HG03460 (cell line): Measurements from ENCODE around the gene AZIN2.
A peak's percentile ranks its signal among the peaks of the same experiment; 100 is the strongest.
"Not testable (repeated sequence)": the region's sequence is repeated elsewhere in the genome, so short reads cannot be mapped to it uniquely, and the experiment has no call there.

ENCODE experiments used
- ATAC-seq: cut with Tn5 transposase; IDR thresholded peaks from one replicate; pipeline ENCODE4 v1.9.1; 2021; ENCODE audit not compliant: unreplicated experiment

Gene AZIN2

DNA sequence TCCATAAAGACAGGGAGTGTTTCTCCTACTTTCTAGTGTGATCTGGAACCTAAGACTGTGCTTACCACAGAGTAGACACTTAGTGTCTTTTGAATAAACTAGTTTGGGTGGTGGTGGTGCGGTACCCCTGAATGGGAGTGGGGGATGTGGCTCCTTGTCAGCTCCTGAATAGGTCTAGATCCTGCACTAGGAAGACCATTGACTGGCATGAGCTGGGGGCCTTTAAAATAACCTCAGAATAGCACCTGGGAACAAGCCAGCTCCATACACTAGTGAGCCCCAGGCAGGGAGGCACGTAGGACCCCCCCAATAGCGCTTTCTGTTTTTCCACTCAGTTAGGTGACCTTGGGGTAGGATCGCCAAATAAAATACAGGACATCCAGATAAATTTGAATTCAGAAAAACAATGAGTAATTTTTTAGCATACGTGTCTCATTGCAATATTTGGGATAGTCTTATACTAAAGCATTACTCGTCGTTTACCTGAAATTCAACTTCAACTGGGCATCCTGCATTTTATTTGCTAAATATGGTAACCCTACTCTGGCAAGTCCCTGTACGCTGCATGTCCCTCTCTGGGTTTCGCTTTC lies 45.6 kb downstream of the AZIN2 start:
- no peak for ATAC-seq

DNA sequence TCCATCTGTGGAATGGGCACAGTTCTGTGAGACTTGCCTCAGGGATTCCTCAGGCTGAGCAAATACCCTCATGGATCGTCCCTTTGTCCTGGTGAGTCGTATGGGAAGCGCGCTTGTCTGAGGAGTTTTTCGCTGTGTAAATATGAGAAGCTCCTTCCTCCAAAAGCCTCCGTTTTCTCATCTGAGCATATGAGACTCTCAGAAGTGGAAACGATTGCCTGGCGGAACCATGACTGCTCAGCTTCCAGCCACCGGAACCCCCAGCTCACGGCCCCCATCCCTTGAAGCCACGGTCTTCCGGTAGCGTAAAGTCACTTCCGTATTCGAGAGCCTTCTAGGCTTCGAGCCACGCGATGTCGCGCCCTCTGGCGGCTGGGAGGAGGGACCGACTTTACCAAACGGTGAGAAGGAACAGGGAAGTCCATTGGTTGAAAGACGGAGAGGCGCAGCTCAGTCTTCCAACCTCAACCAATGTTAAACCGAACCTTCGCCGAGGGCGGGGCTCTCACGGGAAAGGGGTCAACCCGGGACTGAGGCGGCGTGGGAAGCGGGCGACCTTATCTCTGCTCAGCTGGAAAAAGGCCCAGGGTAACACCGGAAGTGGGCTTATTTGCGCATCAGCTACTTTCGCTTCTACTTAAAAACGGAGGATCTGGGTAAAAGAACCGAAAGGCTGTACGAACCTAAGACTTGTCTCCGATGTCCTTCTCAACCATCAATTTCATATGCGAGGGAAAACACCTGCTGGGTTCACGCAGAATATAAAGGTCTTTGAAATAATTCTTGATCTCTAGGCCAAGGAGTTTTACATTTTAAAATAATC lies 46.3 kb downstream of the AZIN2 start:
- ATAC-seq = peak; percentile 94

DNA sequence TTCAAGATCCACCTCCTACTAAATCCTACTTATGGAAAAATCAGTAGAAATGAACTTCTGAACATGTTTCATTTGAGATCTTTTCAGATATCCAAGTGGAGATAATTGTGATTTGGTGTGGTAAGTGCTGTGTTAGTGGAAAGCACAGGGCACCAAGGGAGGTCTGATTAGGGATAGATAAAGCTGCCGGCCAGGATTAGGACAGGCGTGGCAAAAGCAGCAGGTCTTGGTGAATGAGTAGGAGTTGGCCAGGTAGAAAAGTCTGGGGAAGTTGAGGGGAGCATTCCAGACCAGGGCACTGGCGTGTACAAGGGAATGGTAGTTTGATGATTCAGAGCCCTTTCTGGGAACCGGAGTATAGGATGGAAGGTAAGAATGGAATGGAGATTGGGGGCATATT lies 47.8 kb downstream of the AZIN2 start:
- ATAC-seq = no peak

DNA sequence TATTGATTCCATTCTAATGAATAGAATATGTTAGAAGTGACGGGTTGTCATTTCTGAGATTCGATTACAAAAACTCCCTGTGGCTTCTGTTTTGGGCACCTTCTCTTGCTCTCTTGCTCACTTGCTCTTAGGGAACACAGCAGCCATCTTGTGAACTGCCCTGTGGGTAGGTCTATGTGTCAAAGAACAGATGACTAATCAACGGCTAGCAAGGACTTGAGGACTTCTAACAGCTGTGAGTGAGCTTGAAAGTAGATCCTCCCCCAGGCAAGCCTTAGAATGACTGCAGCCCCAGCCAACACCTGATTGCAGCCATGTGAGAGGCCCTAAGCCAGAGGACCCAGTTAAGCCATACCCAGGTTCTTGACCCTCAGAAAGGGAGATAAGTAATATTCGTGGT lies 49.3 kb downstream of the AZIN2 start:
- ATAC-seq = no peak

DNA sequence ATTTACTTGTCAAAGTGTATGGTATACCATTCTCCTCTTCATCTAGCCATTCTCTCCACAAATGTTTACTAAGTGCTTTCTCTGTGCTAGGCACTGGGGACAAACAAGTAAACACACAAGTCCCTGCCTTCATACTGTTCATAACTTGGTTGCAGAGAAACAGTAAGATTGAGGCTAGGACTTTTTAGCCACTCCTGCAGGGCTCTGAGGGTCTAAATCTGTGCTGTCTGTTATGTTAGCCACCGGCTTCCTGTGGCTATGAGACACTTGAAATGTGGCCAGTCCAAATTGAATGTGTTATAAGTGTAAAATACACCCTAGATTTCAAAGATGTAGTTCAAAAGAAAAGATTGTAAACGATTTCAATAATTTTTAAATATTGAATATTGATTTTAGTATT lies 50.2 kb downstream of the AZIN2 start:
- ATAC-seq = no peak

DNA sequence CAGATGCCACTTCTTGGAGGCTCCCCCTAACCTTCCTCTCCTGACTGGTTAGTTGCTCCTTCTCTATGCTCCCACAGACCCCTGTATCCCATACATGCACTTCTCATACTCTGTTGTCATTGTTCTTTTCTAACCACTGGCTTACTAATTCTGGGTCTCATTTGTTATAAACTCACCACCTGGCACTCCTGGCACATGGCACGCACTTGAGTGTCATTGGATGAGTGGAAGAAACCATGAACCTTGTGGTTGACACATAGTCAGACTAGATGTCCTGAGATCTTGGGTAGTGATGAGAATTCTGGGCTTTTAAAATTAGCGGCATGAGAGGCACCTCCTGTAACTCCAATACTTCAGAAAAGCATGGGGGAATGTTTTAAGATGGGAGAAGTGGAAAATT lies 51.6 kb downstream of the AZIN2 start:
- ATAC-seq = no peak

DNA sequence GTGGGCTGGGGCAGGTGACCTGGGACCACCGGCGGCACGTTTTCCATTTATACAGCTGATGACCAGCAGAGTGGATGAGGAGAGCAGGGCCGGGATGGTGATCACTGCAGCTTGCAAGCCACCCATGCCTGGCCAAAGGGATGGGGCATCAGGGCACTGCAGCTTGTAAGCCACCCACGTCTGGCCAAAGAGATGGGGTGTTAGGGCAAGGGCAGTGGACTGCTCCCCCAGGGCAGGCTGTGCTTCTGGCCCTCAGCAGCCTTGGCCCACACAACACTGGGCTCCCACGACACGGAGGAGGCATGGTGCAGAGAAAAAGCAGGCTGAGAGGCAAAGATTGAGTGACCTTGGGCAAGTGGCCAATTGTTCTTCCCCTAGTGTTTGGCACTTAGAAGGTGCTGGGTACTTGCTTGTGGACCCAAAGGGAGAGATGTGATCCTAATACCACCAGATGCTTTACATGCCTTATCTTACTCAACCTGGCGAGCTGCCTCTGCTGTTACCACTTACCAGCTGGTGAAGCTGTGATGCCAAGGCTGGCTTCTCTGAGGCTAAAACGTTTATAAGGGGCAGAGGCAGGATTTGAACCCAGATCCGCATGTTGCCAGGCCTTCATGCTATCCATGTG lies 52.6 kb downstream of the AZIN2 start:
- ATAC-seq = no peak

DNA sequence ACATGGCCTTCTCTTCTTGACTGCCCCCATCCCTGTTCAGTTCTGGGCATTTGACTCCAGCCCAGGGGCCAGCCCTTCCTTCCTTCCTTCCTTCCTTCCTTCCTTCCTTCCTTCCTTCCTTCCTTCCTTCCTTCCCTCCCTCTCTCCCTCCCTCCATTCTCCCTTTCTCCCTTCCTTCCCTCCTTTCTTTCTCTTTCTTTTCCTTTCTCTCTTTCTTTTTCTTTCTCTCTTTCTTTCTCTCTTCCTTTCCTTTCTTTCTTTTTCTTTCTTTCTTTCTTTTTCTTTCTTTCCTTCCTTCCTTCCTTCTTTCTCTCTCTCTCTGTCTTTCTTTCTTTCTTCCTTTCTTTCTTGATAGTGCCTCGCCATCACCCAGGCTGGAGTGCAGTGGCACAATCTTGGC lies 55.1 kb downstream of the AZIN2 start:
- ATAC-seq = not testable (repeated sequence)

DNA sequence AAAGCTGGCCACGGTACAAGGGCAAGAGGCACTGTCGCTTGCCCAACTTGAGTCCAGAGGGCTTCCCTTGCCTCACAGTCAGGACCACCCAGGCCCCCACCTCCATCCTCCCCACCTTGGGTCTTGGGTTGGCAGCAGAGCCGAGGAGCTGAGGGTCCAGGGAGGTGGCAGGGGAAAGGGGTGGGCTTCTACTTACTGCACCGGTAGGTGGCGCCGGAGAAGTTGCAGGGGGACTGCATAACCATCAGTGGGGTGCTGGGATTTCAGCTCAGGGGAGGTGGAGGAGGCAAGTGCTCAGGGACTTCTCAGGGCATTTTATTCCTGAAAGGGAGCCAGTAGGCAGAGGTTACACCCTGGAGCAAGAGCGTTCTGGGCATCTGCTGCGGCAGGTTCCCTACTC lies 56.8 kb downstream of the AZIN2 start:
- no peak for ATAC-seq

DNA sequence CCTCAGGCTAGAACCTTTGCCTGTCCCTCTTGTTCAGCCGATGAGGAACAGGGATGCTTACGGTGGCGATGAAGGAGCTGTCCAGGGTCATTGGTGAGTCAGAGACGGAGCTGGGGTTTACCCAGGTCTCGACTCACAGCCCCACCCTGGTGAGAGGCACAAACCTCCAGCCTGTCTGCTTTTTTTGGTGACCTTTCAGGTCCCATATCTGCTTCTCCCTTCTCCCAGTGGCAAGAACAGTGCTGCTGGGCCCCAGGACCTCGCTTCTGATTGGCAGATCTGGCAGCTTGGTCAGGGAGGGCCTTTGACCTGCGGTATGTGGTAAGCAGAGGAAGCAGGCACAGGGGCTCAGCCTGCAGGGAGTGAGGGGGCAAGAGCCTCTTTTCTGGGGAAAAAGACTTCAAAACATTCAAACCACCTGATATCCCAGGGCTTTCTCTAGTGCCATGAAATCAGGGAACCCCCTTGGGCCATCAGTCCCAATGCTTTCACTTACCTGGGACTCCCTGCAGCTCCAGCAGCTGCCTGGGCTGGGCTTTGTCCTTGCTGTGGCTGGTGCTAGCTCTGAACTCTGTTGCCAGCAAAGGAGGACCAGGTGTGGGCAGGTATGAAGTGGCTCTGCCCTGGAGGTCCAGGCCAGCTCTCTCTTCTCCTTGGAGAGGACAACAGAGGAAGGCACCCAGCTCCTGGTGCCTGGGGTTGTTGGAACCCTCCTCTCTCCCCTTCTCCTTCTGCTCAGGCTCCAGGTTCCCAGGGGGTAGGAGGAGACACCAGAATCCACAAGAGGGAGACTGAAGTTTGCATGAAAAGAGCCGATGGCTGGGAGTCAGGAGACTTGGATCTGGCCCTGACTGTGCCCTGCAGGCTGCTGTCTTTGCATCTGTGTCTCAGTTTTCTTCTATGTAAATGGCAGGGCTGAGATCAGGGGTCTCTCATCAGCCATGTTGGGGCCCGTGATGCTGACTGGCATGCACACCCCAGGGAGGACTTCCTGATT lies 59.5 kb downstream of the AZIN2 start:
- no peak for ATAC-seq

DNA sequence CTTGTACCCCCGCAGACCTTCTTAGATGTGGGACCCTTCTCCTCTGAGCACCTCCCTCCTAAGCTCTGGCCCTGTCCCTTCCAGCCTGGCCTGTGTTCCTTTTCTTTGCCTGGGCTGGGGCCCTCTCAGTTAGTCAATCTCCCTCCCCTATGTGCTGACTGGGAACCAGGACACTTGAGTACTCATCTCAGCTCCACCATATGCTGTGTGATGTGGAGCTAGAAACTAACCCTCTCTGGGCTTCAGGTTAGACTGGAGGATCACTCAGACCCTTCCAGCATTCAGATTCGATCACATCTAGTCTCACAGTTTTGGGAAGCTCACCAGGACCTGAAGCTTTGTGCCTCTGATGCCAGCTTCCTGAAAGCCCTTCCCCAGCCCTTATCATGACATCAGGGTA lies 60.3 kb downstream of the AZIN2 start:
- ATAC-seq = no peak

DNA sequence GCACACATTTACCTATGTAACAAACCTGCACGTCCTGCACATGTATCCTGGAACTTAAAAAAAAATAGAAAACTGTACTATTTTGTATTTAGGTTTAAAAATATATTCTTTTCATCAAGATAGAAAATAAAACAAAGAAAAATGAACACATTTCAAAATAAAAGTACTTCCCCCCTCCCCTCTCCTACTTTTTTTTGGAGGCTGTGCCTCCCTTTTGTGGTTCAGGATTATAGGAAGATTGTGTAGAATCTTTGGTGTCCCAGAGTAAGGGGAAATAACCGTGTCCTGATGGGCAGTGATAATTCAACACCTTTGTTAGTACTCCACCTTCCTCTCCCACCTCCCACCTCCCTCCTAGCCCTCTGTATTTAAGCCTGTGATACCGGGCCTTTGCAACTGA lies 60.8 kb downstream of the AZIN2 start:
- ATAC-seq = no peak

DNA sequence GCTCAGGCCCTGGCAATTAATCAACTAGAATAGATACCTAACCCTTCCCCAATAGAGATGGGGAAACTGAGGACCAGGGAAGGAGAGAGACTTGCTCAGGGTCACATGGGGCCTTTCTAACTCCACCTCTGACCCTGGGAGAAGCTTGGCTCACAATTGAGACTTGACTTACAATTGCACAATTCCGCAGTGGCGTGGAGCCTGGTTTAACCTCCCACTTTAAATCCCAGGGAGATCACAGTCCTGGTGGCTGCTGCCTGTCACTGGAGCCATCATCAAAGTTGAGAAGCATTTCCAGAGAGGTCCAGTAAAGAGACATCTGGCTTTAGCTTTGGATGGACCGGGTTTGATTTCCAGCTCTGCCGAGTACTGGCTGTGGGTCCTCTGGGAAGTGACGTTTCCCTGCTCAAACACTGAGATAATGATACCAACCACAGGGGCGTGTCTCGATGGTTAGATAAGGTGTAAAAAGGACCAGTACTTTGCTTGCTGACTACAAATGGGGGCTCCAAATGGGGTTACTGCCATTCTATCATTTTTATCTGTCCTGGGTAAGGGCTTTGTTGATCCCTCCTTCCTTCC lies 61.6 kb downstream of the AZIN2 start:
- ATAC-seq = no peak

DNA sequence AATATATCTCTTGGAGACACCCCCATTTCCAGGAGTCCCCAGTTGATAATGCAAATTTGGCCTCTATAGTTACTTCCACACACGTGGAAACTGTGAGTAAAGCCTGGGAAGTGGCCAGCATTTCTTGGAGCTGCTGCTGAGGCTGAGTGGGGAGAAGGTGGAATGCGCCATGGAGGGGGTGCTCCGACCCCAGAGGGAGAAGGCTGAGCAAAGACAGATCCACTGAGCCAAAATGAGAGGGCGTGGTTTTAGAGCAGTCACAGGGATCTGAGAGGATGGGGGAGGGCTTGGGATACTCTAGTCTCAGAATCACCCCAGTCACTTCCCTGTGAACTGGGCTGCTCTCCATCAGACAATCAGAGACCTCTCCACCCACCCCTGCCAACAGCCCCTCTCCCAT lies 62.2 kb downstream of the AZIN2 start:
- ATAC-seq = no peak

DNA sequence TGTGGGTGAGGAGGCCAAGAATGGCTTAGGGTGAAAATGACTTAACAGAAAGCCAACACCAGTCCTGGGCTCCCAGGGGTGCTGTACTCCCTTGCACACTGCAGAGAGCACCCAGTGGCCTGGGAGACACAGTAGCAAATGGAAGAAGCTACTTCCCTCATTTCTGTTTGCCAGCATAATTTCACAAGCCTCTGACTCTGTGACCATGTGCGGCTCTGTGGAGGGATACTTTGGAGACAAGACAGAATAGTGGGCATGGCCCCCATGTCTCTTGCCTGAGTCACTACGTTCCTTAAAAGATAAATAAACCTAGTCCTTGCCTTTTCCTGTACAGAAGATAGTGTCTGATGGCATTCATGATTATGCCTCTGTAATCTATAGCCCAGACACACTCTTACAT lies 62.7 kb downstream of the AZIN2 start:
- ATAC-seq = no peak

DNA sequence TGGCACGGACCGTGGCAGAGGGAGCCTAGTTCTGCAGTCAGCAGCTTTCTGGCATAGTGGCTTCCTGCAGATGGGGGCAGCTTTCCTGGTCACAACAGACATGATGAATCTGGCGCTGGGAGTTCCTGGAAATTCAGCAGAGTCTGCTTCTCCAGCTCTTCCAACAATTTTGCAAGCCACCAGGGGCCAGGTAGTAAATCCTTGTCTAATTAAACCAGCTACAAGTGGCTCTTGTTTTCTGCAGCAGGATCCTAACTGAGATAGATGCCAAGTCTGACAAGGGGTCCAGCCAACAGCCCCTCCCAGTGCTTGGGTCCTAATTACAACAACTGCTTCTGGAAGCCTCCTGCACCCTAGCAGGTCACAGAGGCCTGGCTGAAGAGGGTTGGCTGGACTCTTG lies 65.0 kb downstream of the AZIN2 start:
- ATAC-seq = no peak

DNA sequence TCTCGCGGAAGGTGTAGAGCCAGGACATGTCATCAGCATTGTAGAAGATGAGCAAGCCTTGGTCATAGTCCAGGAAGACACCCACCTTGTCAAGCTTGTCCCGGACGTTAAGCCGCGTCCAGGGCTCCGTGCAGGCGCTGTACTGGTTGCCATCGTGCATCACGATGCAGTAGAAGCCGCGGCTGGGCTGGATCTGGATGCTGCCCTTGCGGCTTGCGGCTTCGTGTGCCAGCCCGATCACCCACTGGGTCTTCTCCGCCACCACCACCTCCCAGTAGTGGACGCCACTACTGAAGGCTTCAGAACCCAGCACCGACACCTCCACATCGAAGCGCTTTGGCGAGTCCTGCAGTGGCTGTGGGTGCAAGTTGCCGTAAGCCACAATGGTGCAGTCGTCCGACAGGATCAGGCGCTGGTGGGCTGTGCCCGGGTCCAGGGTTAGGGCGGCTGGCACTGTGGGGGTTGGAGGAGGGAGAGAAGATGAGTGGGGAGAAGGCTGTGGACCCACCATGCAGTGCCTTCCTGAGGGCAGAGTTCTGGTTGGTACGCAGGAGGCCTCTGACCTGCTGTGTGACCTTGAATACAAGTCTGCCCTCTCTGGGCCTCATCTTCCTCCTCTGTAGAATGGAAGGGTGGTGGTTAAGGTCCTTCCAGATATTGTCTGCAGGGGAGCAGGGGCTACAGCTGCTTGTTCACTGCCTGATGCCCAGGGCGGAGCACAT lies 66.5 kb downstream of the AZIN2 start:
- no peak for ATAC-seq

DNA sequence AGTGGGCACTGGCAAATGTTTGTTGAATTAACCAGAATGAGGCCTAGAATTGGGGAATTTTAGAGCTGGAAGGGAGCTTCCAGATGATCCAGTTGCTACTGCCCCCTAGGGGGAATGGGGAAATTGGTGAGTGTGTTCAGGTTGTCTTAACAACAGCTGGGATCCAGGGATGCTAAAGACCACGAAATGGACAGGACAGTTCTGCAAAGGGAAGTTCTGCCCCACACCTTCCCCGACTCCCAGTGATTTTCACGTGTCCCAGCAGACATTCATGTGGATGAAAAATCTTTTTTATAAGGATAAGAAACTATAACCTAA lies 67.0 kb downstream of the AZIN2 start:
- no peak for ATAC-seq

DNA sequence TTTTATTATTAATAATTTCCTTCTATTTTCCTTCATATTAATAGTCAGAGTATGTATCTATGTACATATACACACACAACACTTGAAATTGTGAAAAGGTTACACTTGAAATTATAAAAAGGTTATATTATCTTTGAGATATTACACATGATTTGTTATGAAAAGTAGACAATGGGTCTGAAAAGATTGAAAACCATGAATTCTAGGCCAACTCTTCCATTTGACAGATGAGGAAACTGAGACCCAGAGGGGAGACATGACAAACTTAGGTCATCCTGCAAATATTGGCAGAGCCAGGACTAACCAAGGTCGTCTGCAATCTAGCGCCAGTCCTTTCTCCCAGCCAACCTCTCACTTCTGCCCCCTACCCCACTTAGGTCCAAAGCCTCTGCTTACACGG lies 67.7 kb downstream of the AZIN2 start:
- ATAC-seq = no peak

DNA sequence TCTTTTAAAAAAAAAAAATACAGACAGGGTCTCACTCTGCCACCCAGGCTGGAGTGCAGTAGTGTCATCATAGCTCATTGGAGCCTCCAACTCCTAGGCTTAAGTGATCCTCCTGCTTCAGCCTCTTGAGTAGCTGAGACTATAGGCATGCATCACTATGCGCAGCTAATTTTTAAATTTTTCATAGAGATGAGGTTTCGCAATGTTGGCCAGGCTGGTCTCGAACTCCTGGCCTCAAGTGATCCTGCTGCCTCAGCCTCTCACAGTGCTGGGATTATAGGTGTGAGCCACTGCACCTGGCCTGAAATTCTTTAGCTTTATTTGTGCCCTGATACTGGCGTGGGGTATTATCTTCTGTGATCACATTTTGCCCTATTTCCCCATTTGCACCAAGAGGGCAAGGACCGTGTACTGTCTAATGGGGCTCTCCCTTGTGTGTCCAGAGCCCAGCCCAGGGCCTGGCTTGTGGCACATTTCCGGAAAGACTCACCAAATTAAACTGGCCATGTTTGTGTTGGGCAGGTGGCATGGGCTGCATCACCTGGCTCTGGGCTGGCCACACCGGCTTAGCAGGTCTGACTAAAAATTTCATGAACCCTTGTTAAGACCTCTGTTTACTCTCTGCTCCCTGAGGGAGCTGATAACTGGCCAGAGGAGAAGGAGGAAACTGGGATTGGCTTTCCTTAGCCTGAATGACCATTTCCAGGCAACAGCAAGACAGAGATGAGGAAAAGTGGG lies 68.7 kb downstream of the AZIN2 start:
- ATAC-seq = no peak
